PC-3 (cell line): ENCODE data around the gene UGT2A1. TPM values are rescaled to one million over a fixed set of nuclear protein-coding genes. Genes with fewer than 3 reads are reported as not detected.

Experiments used
- ATAC-seq: fragments of 200-7000 bp; cut with Tn5 transposase; 2 replicates; pipeline ENCODE4 v1.9.1; 2020; ENCODE audit warnings: mild to moderate bottlenecking, moderate library complexity
- BruUV-seq: library from RNA; stranded (reverse); fragments of 400-500 nt; replicated peaks from 2 replicates; lab custom pipeline; 2021; lab: Mats Ljungman, UMichigan
- CTCF ChIA-PET: fragments of 300-600 bp; sonication (Branson Sonifier 250); formaldehyde crosslinking; loops from one replicate; lab custom pipeline; 2022; ENCODE audit warnings: antibody characterized with exemption; lab: Charles Lee
- POLR2A ChIA-PET: fragments of 300-600 bp; sonication (Branson Sonifier 250); formaldehyde crosslinking; loops from one replicate; lab custom pipeline; 2022; ENCODE audit warnings: antibody characterized with exemption; ENCODE audit not compliant: unreplicated experiment; lab: Charles Lee
- DNase-seq: peaks from one replicate; pipeline ENCODE4 v3.0.0-alpha.2; 2015
- H2AFZ ChIP-seq: fragments of 300-600 bp; sonication (generic); 2 replicates; pipeline ENCODE4 v1.6.0; 2016; ENCODE audit warnings: antibody characterized with exemption, low read length
- H3F3A ChIP-seq: fragments of 300-600 bp; sonication (generic); one replicate; pipeline ENCODE4 v1.6.0; 2017; ENCODE audit warnings: antibody characterized with exemption, low read length, control low read depth, mild to moderate bottlenecking; ENCODE audit not compliant: unreplicated experiment
- H3K27ac ChIP-seq: fragments of 300-600 bp; sonication (generic); 2 replicates; pipeline ENCODE4 v1.5.1; 2016; ENCODE audit warnings: mild to moderate bottlenecking, low read length
- H3K27me3 ChIP-seq: fragments of 300-600 bp; sonication (generic); 2 replicates; pipeline ENCODE4 v1.6.1; 2016; ENCODE audit warnings: low read length, mixed read lengths
- H3K36me3 ChIP-seq: fragments of 300-600 bp; sonication (generic); 2 replicates; pipeline ENCODE4 v1.6.1; 2016; ENCODE audit warnings: low read depth, mixed run types, low read length, mixed read lengths
- H3K4me1 ChIP-seq: fragments of 300-600 bp; sonication (generic); 2 replicates; pipeline ENCODE4 v1.5.1; 2016; ENCODE audit warnings: low read length; ENCODE audit not compliant: insufficient read depth
- H3K4me2 ChIP-seq: fragments of 300-600 bp; sonication (generic); 2 replicates; pipeline ENCODE4 v1.6.0; 2016; ENCODE audit warnings: low read length
- H3K4me3 ChIP-seq: fragments of 300-600 bp; sonication (generic); 2 replicates; pipeline ENCODE4 v1.5.1; 2016; ENCODE audit warnings: mild to moderate bottlenecking, low read length, mixed read lengths
- H3K79me2 ChIP-seq: fragments of 300-600 bp; sonication (generic); 2 replicates; pipeline ENCODE4 v1.6.1; 2017; ENCODE audit warnings: low read length, mixed read lengths
- H3K9ac ChIP-seq: fragments of 300-600 bp; sonication (generic); 2 replicates; pipeline ENCODE4 v1.6.0; 2016; ENCODE audit warnings: mild to moderate bottlenecking, low read length
- H3K9me2 ChIP-seq: fragments of 300-600 bp; sonication (generic); replicated peaks from 2 replicates; pipeline ENCODE4 v1.6.1; 2016; ENCODE audit warnings: mixed run types, low read length, mixed read lengths
- H3K9me3 ChIP-seq: fragments of 300-600 bp; sonication (generic); 2 replicates; pipeline ENCODE4 v1.6.1; 2016; ENCODE audit warnings: low read length, mixed read lengths
- H4K20me1 ChIP-seq: fragments of 300-600 bp; sonication (generic); 2 replicates; pipeline ENCODE4 v1.6.1; 2016; ENCODE audit warnings: low read length, mixed read lengths
- CTCF ChIP-seq: fragments of 300-600 bp; sonication (generic); conservative IDR thresholded peaks from 2 replicates; pipeline ENCODE4 v1.5.1; 2017; ENCODE audit warnings: antibody characterized with exemption, low read depth, mild to moderate bottlenecking, low read length
- EZH2 ChIP-seq: fragments of 300-600 bp; sonication (generic); IDR thresholded peaks from one replicate; pipeline ENCODE4 v1.6.1; 2017; ENCODE audit warnings: antibody characterized with exemption, mild to moderate bottlenecking, low read length; ENCODE audit not compliant: unreplicated experiment
- EZH2phosphoT487 ChIP-seq: fragments of 300-600 bp; sonication (generic); IDR thresholded peaks from 2 replicates; pipeline ENCODE4 v1.6.1; 2018; ENCODE audit warnings: mild to moderate bottlenecking, antibody characterized with exemption, low read length, borderline replicate concordance
- intact Hi-C: fragments of 100-400 bp; cut with micrococcal nuclease; formaldehyde crosslinking; loops from 2 replicates; pipeline ENCODE4 v1.9.0; 2023
- total RNA-seq: library from RNA; depleted of rRNA; stranded (reverse); fragments of >200 nt; gene quantifications from 2 replicates; pipeline ENCODE4 v1.2.3, GENCODE V29; 2014

UGT2A1 gene
- total RNA-seq, 1 experiment from 2014 or later = not detected

DNA sequence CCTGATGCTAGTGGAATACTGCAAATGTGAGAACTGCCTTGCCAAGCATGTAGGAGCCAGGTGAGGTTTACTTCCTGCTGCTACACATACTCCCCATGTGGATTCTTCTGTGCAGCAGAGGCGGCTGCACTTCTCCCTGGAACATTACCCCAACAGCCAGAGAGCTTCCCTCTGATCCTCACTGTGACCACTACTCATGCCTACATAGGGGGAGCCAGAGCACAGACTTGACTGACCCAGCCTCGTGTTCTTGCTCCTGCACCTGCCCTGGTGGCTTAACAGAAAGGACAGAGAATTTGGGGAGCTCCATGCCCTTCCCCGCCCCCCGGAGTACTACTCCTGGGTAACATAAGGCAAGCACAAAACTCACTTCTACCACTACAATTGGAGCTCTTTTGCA is 52.0 kb downstream of the UGT2A1 start:
- CTCF ChIA-PET = no interaction called here
- no peak for ATAC-seq

DNA sequence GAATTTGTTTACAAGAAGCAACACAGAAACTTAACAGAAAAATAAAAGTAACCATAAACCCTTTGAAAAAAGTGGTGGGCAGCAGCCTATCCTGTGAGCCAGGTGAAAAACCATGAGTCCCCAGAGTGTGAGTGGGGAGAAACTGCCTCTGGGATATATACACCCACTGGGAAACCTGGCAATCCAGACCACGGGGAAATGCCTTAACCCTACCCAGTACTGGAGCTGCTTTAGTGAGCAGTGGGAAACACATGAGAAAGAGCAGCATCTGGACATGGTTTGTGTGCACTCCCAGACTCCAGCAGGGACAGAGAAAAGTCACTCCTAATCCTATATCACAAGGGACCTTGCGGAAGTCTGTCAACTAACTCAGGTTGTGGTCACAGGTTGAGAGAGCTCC is 53.0 kb downstream of the UGT2A1 start:
- no peak overlapping the region for H3K4me3 ChIP-seq
- no peak overlapping the region for H3K27ac ChIP-seq
- TF ChIP-seq CTCF (no peak), EZH2phosphoT487 (no peak), EZH2 (no peak)
- H3K4me1 ChIP-seq = no peaks in the 10 kb centered on the region
- no peaks in the 10 kb centered on the region for H3K36me3 ChIP-seq
- ATAC-seq (no peak), DNase-seq (no peak)
- H3K9me3 ChIP-seq = no peaks in the 10 kb centered on the region
- no peaks in the 10 kb centered on the region for H3K9me2 ChIP-seq
- no peaks in the 10 kb centered on the region for H4K20me1 ChIP-seq
- ChIA-PET POLR2A (no interaction called here), CTCF (no interaction called here)
- no peak overlapping the region for H3K9ac ChIP-seq
- no peaks in the 10 kb centered on the region for H3K79me2 ChIP-seq
- intact Hi-C loops = no loop called here
- H3K4me2 ChIP-seq = no peak overlapping the region
- no peaks in the 10 kb centered on the region for H3F3A ChIP-seq
- no peak overlapping the region for H2AFZ ChIP-seq
- no peaks in the 10 kb centered on the region for H3K27me3 ChIP-seq
- BruUV-seq = no TSS peak

More for the DNA sequence above, 52.0 kb downstream of the UGT2A1 start:
- no peaks in the 10 kb centered on the region for H3K4me1 ChIP-seq
- POLR2A ChIA-PET = no interaction called here
- H2AFZ ChIP-seq = no peak overlapping the region
- no peaks in the 10 kb centered on the region for H3K9me3 ChIP-seq
- H3K27ac ChIP-seq = no peak overlapping the region
- H3K4me2 ChIP-seq = no peak overlapping the region
- DNase-seq = no peak
- no peaks in the 10 kb centered on the region for H3K79me2 ChIP-seq
- no peaks in the 10 kb centered on the region for H3K27me3 ChIP-seq
- BruUV-seq = no TSS peak
- intact Hi-C loops = no loop called here
- H4K20me1 ChIP-seq = no peaks in the 10 kb centered on the region
- no peak overlapping the region for H3K9ac ChIP-seq
- no peak for TF ChIP-seq EZH2
- no peak for TF ChIP-seq EZH2phosphoT487
- TF ChIP-seq CTCF = no peak
- H3F3A ChIP-seq = no peaks in the 10 kb centered on the region
- no peak overlapping the region for H3K4me3 ChIP-seq
- no peaks in the 10 kb centered on the region for H3K9me2 ChIP-seq
- no peaks in the 10 kb centered on the region for H3K36me3 ChIP-seq

- Histone ChIP-seq H3K36me3 (no peaks in the 10 kb centered on the region), H3K4me3 (no peak overlapping the region)
These were observed 58.7 kb downstream of the UGT2A1 start for GRCh38 chr4:69594382-69594781.

More at GRCh38 chr4:69594382-69594781, 58.7 kb downstream of the UGT2A1 start:
- no peaks in the 10 kb centered on the region for H4K20me1 ChIP-seq
- intact Hi-C loops = no loop called here
- H3F3A ChIP-seq = no peaks in the 10 kb centered on the region
- CTCF ChIA-PET = no interaction called here
- ATAC-seq (no peak), DNase-seq (no peak)
- no peaks in the 10 kb centered on the region for H3K9me3 ChIP-seq
- H2AFZ ChIP-seq = no peak overlapping the region
- BruUV-seq = no TSS peak
- no peak overlapping the region for H3K27ac ChIP-seq
- no peaks in the 10 kb centered on the region for H3K4me1 ChIP-seq
- H3K9ac ChIP-seq = no peak overlapping the region
- no peaks in the 10 kb centered on the region for H3K9me2 ChIP-seq
- no peak overlapping the region for H3K4me2 ChIP-seq
- POLR2A ChIA-PET = no interaction called here
- TF ChIP-seq CTCF = no peak
- TF ChIP-seq EZH2phosphoT487 = no peak
- TF ChIP-seq EZH2 = no peak
- no peaks in the 10 kb centered on the region for H3K79me2 ChIP-seq
- H3K27me3 ChIP-seq = no peaks in the 10 kb centered on the region
